T follicular helper cell (primary cell): Measurements from ENCODE around the gene RELCH.
"Not testable (repeated sequence)": the region's sequence is repeated elsewhere in the genome, so short reads cannot be mapped to it uniquely, and the experiment has no call there.

Experiments used
- DNase-seq: peaks from one replicate; pipeline ENCODE4 v3.0.0-alpha.2; 2020; ENCODE audit warnings: low read depth
- total RNA-seq, 2 experiments: gene quantifications; one replicate each; lab custom pipeline; 2026; lab: John Stamatoyannopoulos, UW

Gene RELCH, protein sequence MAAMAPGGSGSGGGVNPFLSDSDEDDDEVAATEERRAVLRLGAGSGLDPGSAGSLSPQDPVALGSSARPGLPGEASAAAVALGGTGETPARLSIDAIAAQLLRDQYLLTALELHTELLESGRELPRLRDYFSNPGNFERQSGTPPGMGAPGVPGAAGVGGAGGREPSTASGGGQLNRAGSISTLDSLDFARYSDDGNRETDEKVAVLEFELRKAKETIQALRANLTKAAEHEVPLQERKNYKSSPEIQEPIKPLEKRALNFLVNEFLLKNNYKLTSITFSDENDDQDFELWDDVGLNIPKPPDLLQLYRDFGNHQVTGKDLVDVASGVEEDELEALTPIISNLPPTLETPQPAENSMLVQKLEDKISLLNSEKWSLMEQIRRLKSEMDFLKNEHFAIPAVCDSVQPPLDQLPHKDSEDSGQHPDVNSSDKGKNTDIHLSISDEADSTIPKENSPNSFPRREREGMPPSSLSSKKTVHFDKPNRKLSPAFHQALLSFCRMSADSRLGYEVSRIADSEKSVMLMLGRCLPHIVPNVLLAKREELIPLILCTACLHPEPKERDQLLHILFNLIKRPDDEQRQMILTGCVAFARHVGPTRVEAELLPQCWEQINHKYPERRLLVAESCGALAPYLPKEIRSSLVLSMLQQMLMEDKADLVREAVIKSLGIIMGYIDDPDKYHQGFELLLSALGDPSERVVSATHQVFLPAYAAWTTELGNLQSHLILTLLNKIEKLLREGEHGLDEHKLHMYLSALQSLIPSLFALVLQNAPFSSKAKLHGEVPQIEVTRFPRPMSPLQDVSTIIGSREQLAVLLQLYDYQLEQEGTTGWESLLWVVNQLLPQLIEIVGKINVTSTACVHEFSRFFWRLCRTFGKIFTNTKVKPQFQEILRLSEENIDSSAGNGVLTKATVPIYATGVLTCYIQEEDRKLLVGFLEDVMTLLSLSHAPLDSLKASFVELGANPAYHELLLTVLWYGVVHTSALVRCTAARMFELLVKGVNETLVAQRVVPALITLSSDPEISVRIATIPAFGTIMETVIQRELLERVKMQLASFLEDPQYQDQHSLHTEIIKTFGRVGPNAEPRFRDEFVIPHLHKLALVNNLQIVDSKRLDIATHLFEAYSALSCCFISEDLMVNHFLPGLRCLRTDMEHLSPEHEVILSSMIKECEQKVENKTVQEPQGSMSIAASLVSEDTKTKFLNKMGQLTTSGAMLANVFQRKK
- total RNA-seq: 56.2 to 108 reads per million in 2 experiments

GRCh38 chr18:62186774-62187542, at the start of gene RELCH, which contains the start of gene PIGN:
Gene RELCH (plus strand): TSS chr18:62187255. CDS start chr18:62187506, 251 bp downstream.
Gene PIGN (minus strand): TSS chr18:62187056. CDS start chr18:62161353, 25,703 bp downstream.
- peak; percentile 94 for DNase-seq

DNA sequence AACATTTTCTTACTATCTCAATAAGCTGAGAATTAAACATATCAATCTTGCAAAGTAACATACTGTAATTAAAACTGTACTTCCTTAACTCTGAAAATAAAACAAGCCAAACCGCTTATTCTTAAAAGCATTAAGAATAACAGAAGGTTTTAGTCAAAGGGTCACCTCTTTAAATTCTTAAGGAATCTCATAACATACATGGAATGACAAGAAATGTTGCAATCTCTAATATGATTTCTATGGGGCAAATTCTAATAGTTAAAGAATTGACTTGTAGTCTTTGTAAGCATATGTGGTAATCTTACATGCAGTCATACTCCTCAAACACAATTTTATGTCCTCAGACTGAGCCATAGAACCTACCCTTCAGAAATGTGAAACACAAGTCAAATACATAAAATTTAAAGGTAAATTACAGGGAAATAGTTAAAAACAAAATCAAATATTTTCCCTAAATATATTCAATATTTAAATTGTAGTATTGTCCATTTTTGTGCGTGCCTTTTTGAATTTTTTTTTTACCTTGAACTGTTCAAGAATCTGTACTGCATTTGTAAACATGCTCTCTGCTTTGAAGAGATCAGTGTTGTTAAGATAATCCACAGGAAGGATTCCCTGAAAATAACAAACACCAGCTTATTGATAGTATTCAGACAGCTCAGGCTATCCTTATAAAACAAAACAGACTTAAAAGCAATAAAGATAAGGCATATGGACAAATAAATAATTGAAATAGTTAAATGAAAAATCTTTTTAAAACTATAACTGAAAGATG, 48.4 kb upstream of the RELCH start:
- DNase-seq: no peak

- no peak for DNase-seq
These were observed 46.8 kb upstream of the RELCH start for GRCh38 chr18:62140259-62140658.

GRCh38 chr18:62144338-62144737, 42.7 kb upstream of the RELCH start:
- DNase-seq: no peak

GRCh38 chr18:62151068-62151771, 35.8 kb upstream of the RELCH start:
- no peak for DNase-seq

GRCh38 chr18:62152844-62153243, 34.2 kb upstream of the RELCH start:
- no peak for DNase-seq

GRCh38 chr18:62157843-62158242, 29.2 kb upstream of the RELCH start:
- DNase-seq: no peak

DNA sequence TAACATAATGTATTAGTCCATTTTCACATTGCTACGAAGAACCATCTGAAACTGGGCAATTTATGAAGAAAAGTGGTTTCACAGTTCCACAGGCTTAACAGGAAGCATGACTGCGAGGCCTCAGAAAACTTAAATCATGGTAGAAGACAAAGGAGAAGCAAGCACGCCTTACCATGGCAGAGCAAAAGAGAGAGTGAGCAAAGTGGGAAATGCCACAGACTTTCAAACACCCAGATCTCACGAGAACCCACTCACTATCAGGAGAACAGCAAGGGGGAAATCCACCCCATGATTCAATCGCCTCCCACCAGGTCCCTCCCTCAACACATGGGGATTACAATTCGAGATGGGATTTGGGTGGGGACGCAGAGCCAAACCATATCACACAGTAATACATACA, 22.7 kb upstream of the RELCH start:
- no peak for DNase-seq

- DNase-seq: no peak
These were observed 22.1 kb upstream of the RELCH start for GRCh38 chr18:62164855-62165487.

DNA sequence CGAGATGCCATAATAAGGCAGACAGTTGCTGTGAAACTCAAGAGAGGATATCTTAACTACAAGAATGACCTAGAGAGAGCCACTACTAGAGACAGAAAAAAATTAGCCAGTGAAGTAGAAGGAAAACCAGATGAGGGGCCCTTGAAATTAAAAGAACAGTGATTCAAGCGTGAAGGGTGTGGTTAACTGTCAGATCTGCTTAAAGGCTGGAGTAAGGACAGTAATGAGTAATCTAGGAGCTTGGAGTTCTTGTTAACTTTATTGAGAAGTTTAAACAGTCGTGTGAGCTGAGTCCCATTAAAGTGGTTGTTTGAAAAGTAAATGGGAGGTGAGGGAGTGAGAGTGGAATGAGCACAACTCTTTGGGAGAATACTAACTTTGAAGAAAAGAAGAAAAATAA, 21.5 kb upstream of the RELCH start:
- DNase-seq: no peak

GRCh38 chr18:62166524-62166923, 20.5 kb upstream of the RELCH start:
- not testable (repeated sequence) for DNase-seq

GRCh38 chr18:62170857-62171256, 16.2 kb upstream of the RELCH start:
- DNase-seq: no peak

DNA sequence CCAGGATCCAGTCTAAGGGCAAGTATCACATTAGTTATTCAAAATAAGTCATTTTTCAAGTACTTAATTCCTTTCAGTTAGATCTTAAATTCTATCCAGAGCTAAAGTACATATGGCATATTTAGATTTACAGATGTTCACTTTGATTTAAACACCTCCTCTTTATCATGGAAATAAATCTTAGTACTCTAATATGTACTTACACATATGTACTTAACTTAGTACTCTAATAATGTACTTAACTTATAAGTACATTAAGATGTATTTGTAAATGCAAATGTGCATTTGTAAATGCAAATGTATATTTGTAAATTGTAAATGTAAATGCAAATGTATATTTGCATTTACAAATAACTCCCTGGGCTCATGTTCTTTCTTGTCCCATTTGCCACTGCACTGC, 14.8 kb upstream of the RELCH start:
- no peak for DNase-seq

DNA sequence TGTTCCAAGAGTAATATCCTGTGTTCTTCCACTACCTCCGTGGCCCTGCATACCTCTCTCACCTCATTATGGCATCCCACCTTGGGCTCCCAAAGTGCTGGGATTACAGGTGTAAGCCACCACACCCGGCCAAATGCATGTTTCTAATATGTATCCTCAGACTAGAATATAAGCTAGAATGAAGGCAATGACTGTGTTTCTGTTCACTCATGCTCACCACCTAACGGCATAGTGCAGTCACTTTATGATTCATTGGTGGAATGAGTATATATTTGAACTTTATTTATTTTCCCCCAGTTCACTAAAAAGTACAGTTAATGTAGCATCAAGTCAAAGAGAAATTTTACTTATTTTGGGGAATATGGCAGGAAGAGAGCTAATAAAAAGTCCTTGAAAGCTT, 11.5 kb upstream of the RELCH start:
- no peak for DNase-seq

DNA sequence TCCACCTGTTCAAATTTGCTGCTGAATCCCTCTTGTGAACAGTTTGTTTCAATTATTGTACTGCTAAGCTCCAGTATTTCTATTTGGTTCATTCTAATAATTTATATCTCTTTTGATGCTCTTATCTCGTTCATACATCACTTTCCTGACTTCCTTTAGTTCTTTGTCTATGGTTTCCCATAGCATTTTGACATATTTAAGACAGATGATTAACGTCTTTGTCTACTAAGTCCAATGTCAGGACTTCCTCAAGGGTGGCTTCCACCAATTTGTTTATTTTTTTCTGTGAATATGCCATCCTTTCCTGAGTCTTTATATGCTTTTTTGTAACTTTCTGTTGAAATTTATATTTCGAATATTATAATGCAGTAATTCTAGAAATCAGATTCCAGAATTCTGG, 9.8 kb upstream of the RELCH start:
- DNase-seq: no peak

- no peak for DNase-seq
These were observed 7.8 kb upstream of the RELCH start for GRCh38 chr18:62179213-62179612.

- DNase-seq: no peak
These were observed 4.8 kb upstream of the RELCH start for GRCh38 chr18:62182220-62182619.

DNA sequence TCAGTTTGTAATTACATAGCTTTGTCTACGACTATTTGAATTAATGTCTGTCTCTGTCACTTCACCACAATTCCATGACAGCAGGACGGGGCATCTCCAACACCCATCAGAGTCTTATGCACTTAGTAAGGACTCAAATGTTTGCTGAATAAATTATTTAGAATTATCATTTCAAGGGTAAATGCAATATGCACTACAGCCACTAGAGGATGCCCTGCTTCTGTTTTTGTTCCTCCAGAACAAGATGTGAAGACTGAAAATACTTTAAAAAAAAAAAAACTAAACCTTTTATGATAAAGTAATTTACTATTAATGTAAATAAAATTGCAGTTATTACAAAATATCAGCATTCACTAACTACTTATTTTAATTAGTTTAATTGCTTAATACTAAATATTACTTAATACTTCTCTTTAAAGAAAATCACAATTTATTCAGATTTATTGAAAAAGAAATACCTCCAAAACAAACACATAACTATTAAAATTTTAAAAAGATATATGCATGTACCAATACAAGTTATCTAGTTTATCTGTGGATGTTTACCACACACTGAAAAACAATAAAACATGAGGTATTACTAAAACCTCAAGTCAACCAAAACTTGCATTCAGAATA, 3.4 kb upstream of the RELCH start:
- peak; percentile 25 for DNase-seq

GRCh38 chr18:62186499-62186773, 619 bp upstream of the RELCH start:
- no peak for DNase-seq
